Activated naive CD8-positive, alpha-beta T cell treated with anti-CD3 and anti-CD28 coated beads, Interleukin-2, amount 10 ng/mL, durations not matched to agents 7 days and 5 days (primary cell): ENCODE data around the gene NLRP5. TPM values are rescaled to one million over a fixed set of nuclear protein-coding genes. Genes with fewer than 3 reads are reported as not detected.
A peak's percentile ranks its signal among the peaks of the same experiment; 100 is the strongest.
"Not testable (repeated sequence)": the region's sequence is repeated elsewhere in the genome, so short reads cannot be mapped to it uniquely, and the experiment has no call there.

Experiments
- ATAC-seq: fragments of 150-1000 bp; cut with Tn5 transposase; one replicate; pipeline ENCODE4 v1.10.0; 2021; ENCODE audit warnings: low read depth, moderate library complexity
- POLR2A ChIA-PET: fragments of 350-600 bp; sonication (Branson Sonifier 250); formaldehyde crosslinking; loops from one replicate; lab custom pipeline; 2021; ENCODE audit warnings: antibody characterized with exemption; lab: Charles Lee
- DNase-seq: peaks from one replicate; pipeline ENCODE4 v3.0.0; 2021
- H3K27ac Mint-ChIP-seq: one replicate; pipeline ENCODE4 v1.8.0; 2022; ENCODE audit warnings: mild to moderate bottlenecking, mixed read lengths
- H3K27me3 Mint-ChIP-seq: one replicate; pipeline ENCODE4 v1.8.0; 2022; ENCODE audit warnings: mild to moderate bottlenecking, moderate library complexity, mixed read lengths
- H3K36me3 Mint-ChIP-seq: one replicate; pipeline ENCODE4 v1.8.0; 2021; ENCODE audit warnings: mild to moderate bottlenecking, mixed read lengths
- H3K4me1 Mint-ChIP-seq: one replicate; pipeline ENCODE4 v1.8.0; 2021; ENCODE audit warnings: mixed read lengths
- H3K4me3 Mint-ChIP-seq: one replicate; pipeline ENCODE4 v1.8.0; 2022; ENCODE audit warnings: mild to moderate bottlenecking, moderate library complexity, mixed read lengths
- H3K9me3 Mint-ChIP-seq: one replicate; pipeline ENCODE4 v1.8.0; 2021; ENCODE audit warnings: mixed read lengths
- total RNA-seq, 2 experiments: library from RNA; stranded (reverse); gene quantifications; one replicate each; pipeline ENCODE4 v1.2.3, GENCODE V29; 2021

Gene NLRP5
- total RNA-seq, 2 experiments from 2014 or later: not detected

DNA sequence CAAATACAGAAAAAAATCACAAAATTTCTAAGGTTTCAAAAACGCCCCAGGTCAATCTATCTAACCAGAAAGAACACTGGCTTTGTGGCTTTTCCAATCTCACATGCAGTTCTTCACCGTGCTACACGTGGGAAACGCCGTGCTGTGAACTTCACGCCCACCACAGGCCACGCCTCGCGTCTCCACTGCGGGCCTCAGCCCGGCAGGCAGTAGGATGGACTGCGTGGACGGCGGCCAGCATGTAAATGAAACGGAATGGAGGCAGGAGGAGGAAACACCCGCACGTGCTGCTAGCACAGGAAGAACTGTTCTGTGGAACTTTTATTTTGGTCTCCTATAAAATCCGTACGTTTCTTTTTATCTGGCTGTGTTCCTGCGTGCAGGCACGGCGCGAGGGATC lies 110.7 kb downstream of the NLRP5 start:
- H3K4me1 Mint-ChIP-seq: no peaks in the 10 kb centered on the region
- H3K36me3 Mint-ChIP-seq: peaks cover 29% of the 10 kb centered on the region
- POLR2A ChIA-PET: no interaction called here
- DNase-seq: no peak
- ATAC-seq: no peak
- no peak overlapping the region for H3K4me3 Mint-ChIP-seq
- peaks cover 6% of the 10 kb centered on the region for H3K9me3 Mint-ChIP-seq
- H3K27me3 Mint-ChIP-seq: no peaks in the 10 kb centered on the region
- H3K27ac Mint-ChIP-seq: no peak overlapping the region

GRCh38 chr19:56097776-56098175 lies 111.2 kb downstream of the NLRP5 start:
- peaks cover 25% of the 10 kb centered on the region for H3K36me3 Mint-ChIP-seq

GRCh38 chr19:56098237-56098636 lies 111.7 kb downstream of the NLRP5 start:
- ATAC-seq, H3K27ac Mint-ChIP-seq, POLR2A ChIA-PET, H3K27me3 Mint-ChIP-seq, DNase-seq, H3K4me1 Mint-ChIP-seq, H3K9me3 Mint-ChIP-seq, H3K4me3 Mint-ChIP-seq: not testable (repeated sequence)
- H3K36me3 Mint-ChIP-seq: peaks cover 20% of the 10 kb centered on the region

More at GRCh38 chr19:56097776-56098175, 111.2 kb downstream of the NLRP5 start:
- no peak for ATAC-seq
- Mint-ChIP-seq H3K4me3 (no peak overlapping the region), H3K27ac (no peak overlapping the region), H3K27me3 (no peaks in the 10 kb centered on the region), H3K9me3 (peaks cover 3% of the 10 kb centered on the region), H3K4me1 (no peaks in the 10 kb centered on the region)
- POLR2A ChIA-PET: no interaction called here
- DNase-seq: no peak

- no peak overlapping the region for H3K27ac Mint-ChIP-seq
- H3K4me3 Mint-ChIP-seq: no peak overlapping the region
- H3K36me3 Mint-ChIP-seq: peaks cover 13% of the 10 kb centered on the region
- no peaks in the 10 kb centered on the region for H3K9me3 Mint-ChIP-seq
- ATAC-seq (no peak), DNase-seq (no peak)
- no peaks in the 10 kb centered on the region for H3K4me1 Mint-ChIP-seq
- H3K27me3 Mint-ChIP-seq: no peaks in the 10 kb centered on the region
- POLR2A ChIA-PET: no interaction called here
Measured at GRCh38 chr19:56098731-56099568, 112.4 kb downstream of the NLRP5 start.

- H3K4me1 Mint-ChIP-seq: no peaks in the 10 kb centered on the region
- no peaks in the 10 kb centered on the region for H3K9me3 Mint-ChIP-seq
- no peak overlapping the region for H3K4me3 Mint-ChIP-seq
- peak overlapping the region; percentile 48 for H3K27ac Mint-ChIP-seq
- ATAC-seq: no peak
- no peak for DNase-seq
- H3K27me3 Mint-ChIP-seq: no peaks in the 10 kb centered on the region
- H3K36me3 Mint-ChIP-seq: peaks cover 8% of the 10 kb centered on the region
- POLR2A ChIA-PET: interaction anchor here (0.6 kb wide), 1 partner anchor 241 kb away, joined by 4 read pairs; no protein-coding TSS in a partner anchor
Measured at GRCh38 chr19:56099638-56100539, 113.3 kb downstream of the NLRP5 start.

DNA sequence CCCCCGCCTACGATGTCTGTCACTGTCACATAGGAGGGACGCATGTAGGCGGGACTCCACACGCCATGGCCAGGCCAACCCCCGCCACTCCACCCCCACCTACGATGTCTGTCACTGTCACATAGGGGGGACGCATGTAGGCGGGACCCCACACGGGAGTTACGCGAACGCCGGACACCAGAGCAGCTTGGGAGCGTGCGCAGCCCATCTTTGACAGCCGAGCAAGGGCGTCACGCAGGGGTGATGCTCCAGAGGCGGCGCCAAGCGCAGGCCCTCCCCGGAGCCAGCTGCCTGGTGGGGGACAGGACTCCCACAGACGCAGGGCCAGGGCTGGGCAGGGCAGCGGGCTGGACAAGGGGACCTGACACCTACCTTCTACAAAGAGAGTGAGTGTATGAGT lies 114.5 kb downstream of the NLRP5 start:
- no peak for DNase-seq
- ATAC-seq: no peak
- Mint-ChIP-seq H3K36me3 (no peaks in the 10 kb centered on the region), H3K4me3 (no peak overlapping the region), H3K27me3 (no peaks in the 10 kb centered on the region), H3K9me3 (no peaks in the 10 kb centered on the region), H3K27ac (no peak overlapping the region), H3K4me1 (peaks cover 7% of the 10 kb centered on the region)
- POLR2A ChIA-PET: no interaction called here

- H3K27me3 Mint-ChIP-seq: no peaks in the 10 kb centered on the region
- no peaks in the 10 kb centered on the region for H3K9me3 Mint-ChIP-seq
- H3K4me3 Mint-ChIP-seq: no peak overlapping the region
- no peak for ATAC-seq
- DNase-seq: no peak
- no peak overlapping the region for H3K27ac Mint-ChIP-seq
- peaks cover 15% of the 10 kb centered on the region for H3K4me1 Mint-ChIP-seq
- no peaks in the 10 kb centered on the region for H3K36me3 Mint-ChIP-seq
- POLR2A ChIA-PET: no interaction called here
Measured at GRCh38 chr19:56101746-56102535, 115.4 kb downstream of the NLRP5 start.

DNA sequence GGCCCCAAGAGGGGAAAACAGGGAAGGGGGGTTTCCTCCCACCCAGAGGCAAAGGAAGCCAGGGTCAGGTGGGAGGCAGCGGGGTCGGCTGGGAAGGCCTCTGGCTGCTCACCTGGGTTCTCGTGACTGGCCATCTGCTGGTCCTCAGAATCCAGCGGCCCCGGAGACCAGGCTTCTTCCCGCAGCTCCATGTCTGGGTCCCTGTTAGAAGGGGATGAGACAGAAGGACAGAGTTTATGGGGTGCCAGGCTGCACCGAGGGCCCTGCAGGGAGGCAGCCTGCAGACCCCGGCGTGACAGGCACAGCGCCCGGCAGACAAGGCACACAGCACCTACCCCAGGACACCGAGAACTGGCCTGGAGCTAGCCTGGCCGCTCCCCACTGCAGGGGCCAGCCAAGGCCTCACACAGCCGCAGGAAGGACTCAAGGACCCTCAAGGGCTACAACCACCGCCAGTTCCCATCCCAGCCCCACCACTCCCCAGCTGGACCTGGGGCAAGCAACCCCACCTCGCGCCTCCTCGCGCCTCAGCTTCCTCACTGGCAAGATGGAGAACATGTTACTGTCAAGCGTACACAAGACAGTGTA lies 116.5 kb downstream of the NLRP5 start:
- Mint-ChIP-seq H3K9me3 (no peaks in the 10 kb centered on the region), H3K27me3 (no peaks in the 10 kb centered on the region), H3K4me1 (peaks cover 16% of the 10 kb centered on the region), H3K4me3 (no peak overlapping the region), H3K36me3 (no peaks in the 10 kb centered on the region), H3K27ac (no peak overlapping the region)
- no peak for ATAC-seq
- DNase-seq: no peak
- POLR2A ChIA-PET: no interaction called here

- no peak overlapping the region for H3K4me3 Mint-ChIP-seq
- no peaks in the 10 kb centered on the region for H3K9me3 Mint-ChIP-seq
- H3K36me3 Mint-ChIP-seq: no peaks in the 10 kb centered on the region
- peaks cover 20% of the 10 kb centered on the region for H3K4me1 Mint-ChIP-seq
- H3K27ac Mint-ChIP-seq: no peak overlapping the region
- DNase-seq (no peak), ATAC-seq (no peak)
- POLR2A ChIA-PET: no interaction called here
- H3K27me3 Mint-ChIP-seq: no peaks in the 10 kb centered on the region
Measured at GRCh38 chr19:56104423-56104822, 117.8 kb downstream of the NLRP5 start.

DNA sequence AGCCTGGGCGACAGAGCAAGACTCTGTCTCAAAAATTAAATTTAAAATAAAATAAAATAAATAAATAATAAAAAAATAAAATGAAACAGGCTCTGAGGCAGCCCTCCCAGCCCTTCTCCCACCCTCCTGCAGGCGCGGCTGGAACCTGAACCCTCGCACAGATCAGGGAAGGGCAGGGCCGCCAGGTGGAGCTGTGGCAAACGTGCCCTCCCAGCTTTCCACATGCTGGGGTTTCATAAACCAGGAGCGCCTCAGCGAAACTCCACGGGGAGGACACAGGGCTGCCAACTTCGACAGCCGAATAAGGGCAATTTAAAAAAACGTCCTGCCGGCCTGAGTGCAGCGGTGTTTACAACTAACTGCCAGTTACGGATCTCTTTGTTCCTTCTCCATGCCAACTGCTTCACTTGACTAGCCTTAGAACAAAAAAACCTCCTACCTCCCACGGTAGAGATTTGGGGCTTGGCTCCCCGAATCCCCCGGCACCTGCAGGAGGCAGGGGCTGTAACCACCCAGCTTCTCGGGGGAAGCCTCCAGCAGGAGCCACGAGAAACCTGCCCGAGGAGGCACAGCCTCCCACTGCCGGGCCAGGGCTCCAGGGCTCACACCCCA lies 118.6 kb downstream of the NLRP5 start:
- Mint-ChIP-seq H3K27ac (peak overlapping the region; percentile 48), H3K9me3 (no peaks in the 10 kb centered on the region), H3K4me1 (peaks cover 20% of the 10 kb centered on the region), H3K27me3 (no peaks in the 10 kb centered on the region), H3K4me3 (no peak overlapping the region), H3K36me3 (no peaks in the 10 kb centered on the region)
- POLR2A ChIA-PET: no interaction called here
- DNase-seq: peak; percentile 64
- ATAC-seq: peak; percentile 68

- H3K4me3 Mint-ChIP-seq, POLR2A ChIA-PET, H3K9me3 Mint-ChIP-seq, H3K36me3 Mint-ChIP-seq, DNase-seq, ATAC-seq, H3K27me3 Mint-ChIP-seq: not testable (repeated sequence)
- Mint-ChIP-seq H3K4me1 (peaks cover 20% of the 10 kb centered on the region), H3K27ac (peak overlapping the region; percentile 48)
Measured at GRCh38 chr19:56105831-56106396, 119.3 kb downstream of the NLRP5 start.

- H3K4me1 Mint-ChIP-seq: peaks cover 20% of the 10 kb centered on the region
- no peaks in the 10 kb centered on the region for H3K27me3 Mint-ChIP-seq
- no peak overlapping the region for H3K27ac Mint-ChIP-seq
- POLR2A ChIA-PET: no interaction called here
- no peaks in the 10 kb centered on the region for H3K9me3 Mint-ChIP-seq
- DNase-seq (no peak), ATAC-seq (no peak)
- no peak overlapping the region for H3K4me3 Mint-ChIP-seq
- H3K36me3 Mint-ChIP-seq: peaks cover 2% of the 10 kb centered on the region
Measured at GRCh38 chr19:56106397-56106849, 119.8 kb downstream of the NLRP5 start.
